B cell (primary cell): Measurements from ENCODE around the gene RAB7B.

Experiments
- CTCF ChIP-seq: fragments of 200-600 bp; IDR thresholded peaks from one replicate; pipeline ENCODE4 v1.8.0; 2022; ENCODE audit warnings: antibody characterized with exemption, mild to moderate bottlenecking
- EZH2 ChIP-seq: IDR thresholded peaks from 2 replicates; pipeline ENCODE4 v1.6.1; 2012; ENCODE audit warnings: borderline replicate concordance, low read depth, mild to moderate bottlenecking, moderate library complexity, low read length; ENCODE audit not compliant: insufficient read depth, poor library complexity, severe bottlenecking

DNA sequence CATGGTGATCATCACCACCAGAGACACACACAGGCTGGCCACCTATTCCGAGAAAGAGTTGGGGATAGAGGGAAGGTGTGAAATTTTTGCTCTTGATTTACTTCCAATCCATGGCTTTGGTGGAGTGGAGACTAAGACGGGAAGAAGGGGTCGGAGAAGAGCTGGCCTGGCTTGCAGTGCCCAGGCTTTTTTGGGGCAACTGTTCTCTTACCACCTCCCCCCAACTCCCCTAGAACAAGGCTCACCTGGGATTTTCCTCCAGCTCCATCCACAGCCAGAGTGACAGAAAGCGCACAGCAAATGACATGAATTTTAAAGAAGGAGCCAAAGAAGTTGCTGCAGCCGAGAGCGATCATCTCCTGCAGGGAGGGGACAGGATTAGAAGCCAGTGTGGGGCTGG lies 75.9 kb downstream of the RAB7B start:
- TF ChIP-seq CTCF (no peak), EZH2 (no peak)
